GM12873 (cell line): Measurements from ENCODE around the gene BTRC.

Source experiments
- TF ChIP-seq, protein P1 (sequence below): IDR thresholded peaks from 2 replicates; pipeline ENCODE4 v1.5.1; 2012; ENCODE audit warnings: low read depth, mild to moderate bottlenecking, moderate library complexity, low read length, control low read depth; ENCODE audit not compliant: insufficient read depth; ENCODE audit errors: missing control alignments

Gene BTRC

DNA sequence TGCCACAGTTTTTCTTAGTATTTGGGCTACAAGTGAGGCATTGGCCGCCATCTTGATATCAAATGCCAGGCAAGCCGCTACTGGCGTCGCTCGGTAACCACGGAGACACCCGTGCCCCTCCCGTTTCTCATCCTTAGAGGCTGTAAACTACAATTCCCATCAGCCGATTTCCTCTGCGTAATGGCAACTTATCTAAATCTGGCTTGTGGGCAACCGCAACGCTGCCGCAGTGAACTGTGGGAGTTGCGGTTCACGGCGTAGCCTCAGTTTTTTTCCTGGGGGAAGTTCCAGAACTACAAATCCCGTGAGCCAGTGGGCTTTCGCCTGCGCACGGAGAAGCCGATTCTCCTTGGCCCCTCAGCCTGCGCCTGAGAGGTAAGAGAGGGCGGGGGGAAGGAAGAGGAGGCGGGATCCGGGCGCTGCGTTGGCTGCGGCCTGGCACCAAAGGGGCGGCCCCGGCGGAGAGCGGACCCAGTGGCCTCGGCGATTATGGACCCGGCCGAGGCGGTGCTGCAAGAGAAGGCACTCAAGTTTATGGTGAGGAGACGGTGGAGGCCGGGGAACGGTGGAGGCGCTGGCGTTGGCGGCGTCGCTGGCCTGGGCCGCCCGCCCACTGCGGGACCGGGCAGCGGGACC lies at the start of gene BTRC:
BTRC (plus strand) TSS at position 474 of the 636 bp plus-strand sequence; CDS start at position 490, 16 bp downstream.
- TF ChIP-seq, protein P1, sequence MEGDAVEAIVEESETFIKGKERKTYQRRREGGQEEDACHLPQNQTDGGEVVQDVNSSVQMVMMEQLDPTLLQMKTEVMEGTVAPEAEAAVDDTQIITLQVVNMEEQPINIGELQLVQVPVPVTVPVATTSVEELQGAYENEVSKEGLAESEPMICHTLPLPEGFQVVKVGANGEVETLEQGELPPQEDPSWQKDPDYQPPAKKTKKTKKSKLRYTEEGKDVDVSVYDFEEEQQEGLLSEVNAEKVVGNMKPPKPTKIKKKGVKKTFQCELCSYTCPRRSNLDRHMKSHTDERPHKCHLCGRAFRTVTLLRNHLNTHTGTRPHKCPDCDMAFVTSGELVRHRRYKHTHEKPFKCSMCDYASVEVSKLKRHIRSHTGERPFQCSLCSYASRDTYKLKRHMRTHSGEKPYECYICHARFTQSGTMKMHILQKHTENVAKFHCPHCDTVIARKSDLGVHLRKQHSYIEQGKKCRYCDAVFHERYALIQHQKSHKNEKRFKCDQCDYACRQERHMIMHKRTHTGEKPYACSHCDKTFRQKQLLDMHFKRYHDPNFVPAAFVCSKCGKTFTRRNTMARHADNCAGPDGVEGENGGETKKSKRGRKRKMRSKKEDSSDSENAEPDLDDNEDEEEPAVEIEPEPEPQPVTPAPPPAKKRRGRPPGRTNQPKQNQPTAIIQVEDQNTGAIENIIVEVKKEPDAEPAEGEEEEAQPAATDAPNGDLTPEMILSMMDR = no peak

DNA sequence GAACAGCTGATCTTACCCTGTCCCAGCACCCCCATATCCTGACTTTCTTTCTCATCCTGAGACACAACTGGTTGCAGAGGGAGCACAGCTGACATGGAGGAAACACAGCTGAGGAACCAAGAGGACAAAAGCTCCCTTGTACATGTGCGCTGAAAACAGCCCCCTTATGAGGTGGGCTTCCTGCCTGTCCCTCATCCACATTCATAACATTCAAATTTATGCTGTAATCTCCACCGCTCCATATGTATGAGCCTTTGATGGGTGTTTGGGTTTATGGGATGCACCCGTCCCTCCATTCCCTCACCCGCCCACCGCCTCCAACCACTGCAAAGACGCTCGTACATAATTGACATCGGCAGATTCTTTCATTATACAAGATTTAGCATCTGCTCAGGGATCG lies 49.6 kb upstream of the BTRC start:
- TF ChIP-seq, protein P1 = no peak

DNA sequence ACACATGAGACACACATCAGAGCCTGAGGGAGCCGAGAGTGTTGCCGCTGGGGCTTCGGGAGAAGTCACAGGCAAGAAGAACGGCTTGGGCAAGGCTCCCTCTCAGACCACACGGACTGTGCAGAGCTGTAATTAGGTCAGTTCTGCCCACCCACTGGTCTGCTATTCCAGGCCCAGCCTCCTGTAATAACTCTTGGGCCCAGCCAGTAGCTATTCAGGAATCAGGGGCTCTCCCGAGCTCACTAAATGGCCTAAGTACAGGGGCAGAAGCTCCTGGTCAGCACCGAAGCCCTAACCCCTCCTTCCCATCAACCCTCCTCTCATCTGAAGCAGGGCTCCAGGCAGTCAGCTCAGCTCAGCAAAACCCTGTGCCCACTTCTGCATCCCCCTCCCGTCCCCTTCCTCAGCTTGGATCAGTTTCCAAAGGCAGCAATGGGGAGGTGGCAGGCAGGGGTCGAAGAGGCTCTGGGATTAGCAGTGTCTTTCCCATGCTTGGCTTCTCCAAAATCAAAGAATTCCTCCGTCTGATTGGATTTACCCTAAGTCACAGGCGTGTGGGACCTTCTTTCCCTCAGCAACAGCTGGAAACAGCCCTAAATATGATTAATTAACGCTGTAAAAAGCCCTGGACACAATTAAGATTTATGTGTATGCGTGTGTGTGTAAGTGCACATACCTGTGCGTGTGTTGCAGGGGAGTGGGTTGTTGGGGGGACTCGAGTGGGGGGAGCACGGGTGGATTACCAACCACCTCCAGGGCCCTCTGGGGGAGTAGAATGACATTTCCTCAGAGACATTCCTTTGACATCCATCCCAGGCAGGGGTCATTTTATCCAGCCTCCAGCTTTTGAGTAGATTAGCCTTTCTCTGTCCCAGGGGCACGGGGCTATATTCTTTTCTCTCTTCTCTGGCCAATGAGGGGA lies 48.4 kb upstream of the BTRC start:
- TF ChIP-seq, protein P1 = no peak

DNA sequence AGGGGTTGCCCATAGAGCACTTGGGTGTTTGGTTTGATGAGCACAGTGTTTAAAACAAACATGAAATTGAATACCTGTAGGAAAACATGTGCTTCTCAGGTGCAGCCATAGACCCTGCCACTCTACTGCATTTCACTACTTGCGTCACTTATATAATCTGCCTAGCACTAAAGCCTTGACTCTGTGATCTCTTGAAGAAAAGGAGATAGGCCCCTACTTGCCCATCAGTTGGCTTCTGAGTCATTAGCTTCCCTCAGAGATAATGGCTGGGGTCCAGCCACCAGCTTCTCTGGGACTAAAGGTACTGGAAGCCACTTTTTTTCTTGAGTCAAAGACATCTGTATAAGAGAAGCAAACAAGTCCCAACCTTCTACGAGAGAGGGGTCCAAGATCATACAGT lies 45.9 kb upstream of the BTRC start:
- TF ChIP-seq, protein P1 = no peak

DNA sequence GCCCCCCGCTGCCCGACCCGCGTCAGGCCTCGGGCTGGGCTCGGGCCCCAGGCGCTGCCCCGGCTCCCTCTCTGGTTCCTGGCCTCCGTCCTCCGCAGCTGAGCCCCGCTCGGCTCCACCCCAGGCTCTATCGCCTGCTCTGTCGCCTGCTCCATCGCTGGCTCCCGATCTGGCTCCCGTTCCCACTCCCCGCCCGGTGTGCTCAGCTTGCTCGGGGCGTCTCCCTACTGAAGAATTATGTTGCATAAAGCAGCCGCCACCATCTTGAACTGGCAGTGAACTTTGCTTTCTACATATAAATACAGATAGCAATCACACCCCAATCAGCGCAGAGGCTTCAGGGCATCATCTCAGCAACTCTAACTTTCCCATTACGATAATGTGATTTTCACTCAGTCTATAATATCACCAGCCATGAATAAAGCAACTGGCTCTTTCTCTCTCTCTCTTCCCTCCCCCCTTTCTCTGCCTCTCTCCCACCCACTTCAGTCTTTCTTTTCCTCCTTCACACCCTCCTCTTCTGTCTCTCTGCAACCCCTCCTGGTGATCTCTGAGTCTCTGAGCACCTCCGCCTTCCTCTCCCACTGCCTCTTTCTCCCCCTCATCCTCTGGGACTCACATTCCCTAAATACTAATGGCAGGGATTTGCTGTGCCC lies 43.3 kb upstream of the BTRC start:
- TF ChIP-seq, protein P1 = no peak

DNA sequence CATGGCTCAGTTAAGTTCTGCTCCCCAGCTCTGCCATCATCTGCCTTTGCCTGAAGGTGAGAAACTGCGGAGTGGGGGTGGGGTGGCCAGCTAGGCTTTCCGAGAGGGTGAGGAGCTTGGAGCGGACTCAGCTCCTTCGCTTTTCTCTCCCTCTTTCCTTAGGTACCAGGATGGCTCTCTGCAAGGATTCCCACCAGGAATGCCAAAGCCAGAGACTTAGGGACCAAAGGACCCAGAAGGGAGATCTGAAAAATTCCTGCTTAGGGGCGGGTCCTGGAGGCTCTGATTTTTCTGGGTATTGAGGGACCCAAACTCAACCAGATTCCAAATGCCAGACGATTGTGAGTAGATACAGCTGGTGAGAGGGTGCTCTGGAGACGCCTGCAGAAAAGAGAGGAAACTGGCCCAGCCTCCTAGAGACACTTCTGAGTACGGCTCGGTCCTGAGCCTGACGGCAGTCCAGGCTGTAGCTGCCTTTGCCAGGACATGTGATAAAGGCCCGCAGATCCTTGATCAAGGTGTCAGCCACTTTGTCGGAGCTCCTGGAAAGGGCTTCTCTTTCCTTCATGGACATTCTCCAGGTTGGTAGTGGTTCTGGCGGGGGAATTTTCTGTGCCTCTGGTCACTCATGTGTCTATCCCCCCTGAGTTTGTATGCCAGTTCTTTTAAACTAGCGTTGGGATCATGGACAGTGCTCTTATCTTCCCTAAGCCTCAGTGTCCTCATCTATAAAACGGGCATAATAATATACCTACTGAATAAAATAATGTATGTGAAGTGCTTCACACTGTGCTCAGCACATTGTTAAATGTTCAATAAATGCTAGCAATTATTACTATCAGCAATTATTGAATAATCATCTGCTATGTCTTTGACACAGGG lies 42.5 kb upstream of the BTRC start:
- TF ChIP-seq, protein P1 = no peak
